B cell (primary cell): ENCODE results near the gene OR1B1. TPM values are rescaled to one million over a fixed set of nuclear protein-coding genes. Genes with fewer than 3 reads are reported as not detected.

Experiments
- ATAC-seq: fragments of 200-7000 bp; cut with Tn5 transposase; one replicate; pipeline ENCODE4 v1.10.0; 2021; ENCODE audit warnings: low read depth, mild to moderate bottlenecking, moderate number of reproducible peaks, moderate library complexity
- CTCF ChIA-PET: fragments of 350-600 bp; sonication (Branson Sonifier 250); formaldehyde crosslinking; loops from one replicate; lab custom pipeline; 2021; ENCODE audit warnings: antibody characterized with exemption, inconsistent platforms; lab: Charles Lee
- POLR2A ChIA-PET: fragments of 350-600 bp; sonication (Branson Sonifier 250); formaldehyde crosslinking; loops from one replicate; lab custom pipeline; 2021; ENCODE audit warnings: antibody characterized with exemption; lab: Charles Lee
- DNase-seq: peaks from one replicate; pipeline ENCODE4 v3.0.0; 2013
- H2AFZ ChIP-seq: 2 replicates; pipeline ENCODE4 v1.6.1; 2012; ENCODE audit warnings: mild to moderate bottlenecking, low read depth, low read length; ENCODE audit not compliant: insufficient read depth, poor library complexity, severe bottlenecking
- H3K27ac ChIP-seq, 2 donors: 1 replicate in 1 of 2; 2 replicates in 1 of 2; pipeline ENCODE4 v1.5.1; 2012 to 2013; ENCODE audit warnings: low read length in 2 of 2, mild to moderate bottlenecking in 2 of 2, moderate library complexity in 1 of 2
- H3K27me3 ChIP-seq, 4 experiments: fragments of 200-600 bp in 1 of 4; sonication (generic) in 1 of 4; replicated peaks in 1 of 4; 1 replicate in 2 of 4; 2 replicates in 2 of 4; pipeline versions ENCODE4 v1.6.1 to v1.7.0; 2013 to 2016; ENCODE audit warnings: low read length in 3 of 4, mild to moderate bottlenecking in 2 of 4, mixed read lengths in 1 of 4, moderate library complexity in 1 of 4; ENCODE audit not compliant: insufficient read depth in 4 of 4, control insufficient read depth in 3 of 4; ENCODE audit errors: control extremely low read depth in 1 of 4
- H3K36me3 ChIP-seq, 2 experiments: replicated peaks in 1 of 2; 1 replicate in 1 of 2; 2 replicates in 1 of 2; pipeline versions ENCODE4 v1.6.1 to v1.7.1; 2013; ENCODE audit warnings: low read length in 1 of 2; ENCODE audit not compliant: insufficient read depth in 2 of 2, control insufficient read depth in 1 of 2; ENCODE audit errors: control extremely low read depth in 1 of 2, extremely low read depth in 1 of 2
- H3K4me1 ChIP-seq, 2 donors: fragments of 200-600 bp in 1 of 2; sonication (generic) in 1 of 2; 1 replicate in 1 of 2; 2 replicates in 1 of 2; pipeline versions ENCODE4 v1.5.1 to v1.6.1; 2013 to 2017; ENCODE audit warnings: low read length in 2 of 2; ENCODE audit not compliant: control insufficient read depth in 2 of 2, insufficient read depth in 2 of 2
- H3K4me2 ChIP-seq: replicated peaks from 2 replicates; pipeline ENCODE3; 2012; ENCODE audit warnings: mild to moderate bottlenecking, low read depth, low read length; ENCODE audit not compliant: poor library complexity, severe bottlenecking
- H3K4me3 ChIP-seq, 5 experiments: fragments of 200-600 bp in 1 of 5; sonication (generic) in 1 of 5; 1 replicate in 3 of 5; 2 replicates in 2 of 5; pipeline versions ENCODE4 v1.5.1 to v1.7.0; 2011 to 2016; ENCODE audit warnings: low read length in 4 of 5, mild to moderate bottlenecking in 4 of 5, low read depth in 2 of 5, control low read depth in 1 of 5, moderate library complexity in 1 of 5; ENCODE audit not compliant: insufficient read depth in 1 of 5; ENCODE audit errors: control extremely low read depth in 1 of 5, extremely low read depth in 1 of 5
- H3K79me2 ChIP-seq: fragments of 200-600 bp; sonication (generic); one replicate; pipeline ENCODE4 v1.6.0; 2016; ENCODE audit warnings: low read length; ENCODE audit not compliant: control insufficient read depth, insufficient read depth
- H3K9ac ChIP-seq: fragments of 200-600 bp; sonication (generic); 2 replicates; pipeline ENCODE4 v1.6.1; 2017; ENCODE audit warnings: mild to moderate bottlenecking, low read length, moderate library complexity
- H3K9me3 ChIP-seq, 3 donors: one replicate each; pipeline versions ENCODE4 v1.6.1 to v1.7.1; 2013; ENCODE audit warnings: low read length in 2 of 3; ENCODE audit not compliant: control insufficient read depth in 2 of 3, insufficient read depth in 1 of 3; ENCODE audit errors: control extremely low read depth in 1 of 3
- H4K20me1 ChIP-seq: 2 replicates; pipeline ENCODE4 v1.6.0; 2012; ENCODE audit warnings: mild to moderate bottlenecking, low read length; ENCODE audit not compliant: insufficient read depth, control insufficient read depth, poor library complexity, severe bottlenecking
- H3K27ac Mint-ChIP-seq: one replicate; pipeline ENCODE4 v1.8.0; 2021; ENCODE audit warnings: mixed read lengths
- H3K27me3 Mint-ChIP-seq: one replicate; pipeline ENCODE4 v1.8.0; 2021; ENCODE audit warnings: mixed read lengths
- H3K4me1 Mint-ChIP-seq: one replicate; pipeline ENCODE4 v1.8.0; 2021; ENCODE audit warnings: mixed read lengths
- H3K4me3 Mint-ChIP-seq: one replicate; pipeline ENCODE4 v1.8.0; 2021; ENCODE audit warnings: mixed read lengths
- H3K9me3 Mint-ChIP-seq: one replicate; pipeline ENCODE4 v1.8.0; 2022; ENCODE audit warnings: mixed read lengths; ENCODE audit not compliant: insufficient read depth
- CTCF ChIP-seq: fragments of 200-600 bp; IDR thresholded peaks from one replicate; pipeline ENCODE4 v1.8.0; 2022; ENCODE audit warnings: antibody characterized with exemption, mild to moderate bottlenecking
- EZH2 ChIP-seq: IDR thresholded peaks from 2 replicates; pipeline ENCODE4 v1.6.1; 2012; ENCODE audit warnings: borderline replicate concordance, low read depth, mild to moderate bottlenecking, moderate library complexity, low read length; ENCODE audit not compliant: insufficient read depth, poor library complexity, severe bottlenecking
- WGBS: methylation state at CpG from one replicate; pipeline ENCODE4 v1.1.5; 2013; ENCODE audit warnings: missing lambda C conversion rate; ENCODE audit not compliant: insufficient coverage; 5-methylcytosine and 5-hydroxymethylcytosine counted together
- intact Hi-C: fragments of 100-400 bp; cut with micrococcal nuclease; formaldehyde crosslinking; loops from one replicate; pipeline ENCODE4 v1.10.0; 2022
- polyA plus RNA-seq: library from polyadenylated mRNA; depleted of rRNA; stranded (reverse); fragments of >200 nt; gene quantifications from 2 replicates; pipeline ENCODE4 v1.2.3, GENCODE V29; 2012
- total RNA-seq, 2 donors: library from RNA; stranded (reverse); fragments of 120-200 nt in 1 of 2; gene quantifications; 1 replicate in 1 of 2; 2 replicates in 1 of 2; pipeline versions ENCODE4 v1.2.3 to v1.2.4, GENCODE V29; 2013 to 2022

Gene OR1B1
- total and polyA plus RNA-seq, 2 donors (not counting 1 experiment from before 2014, with no cell fraction given), result not detected

- Mint-ChIP-seq H3K4me3 (no peak within 1 kb of the TSS), H3K27me3 (peaks cover 28% of the 10 kb centered on the region), H3K4me1 (no peaks in the 10 kb centered on the region), H3K27ac (no peak within 1 kb of the TSS), H3K9me3 (no peaks in the 10 kb centered on the region)
- TF ChIP-seq EZH2 (no peak), CTCF (no peak)
- 50% methylated on average over 2 of the region's 2 CpGs for whole genome bisulfite sequencing
- no peak within 1 kb of the TSS for H3K27ac ChIP-seq
- H3K9me3 ChIP-seq, result peaks cover 0 to 4% (median under 1%) of the 10 kb centered on the region in 3 donors
- DNase-seq (no peak), ATAC-seq (no peak)
- H2AFZ ChIP-seq, result no peak within 1 kb of the TSS
- H4K20me1 ChIP-seq, result no peaks in the 10 kb centered on the region
- no peak within 1 kb of the TSS for H3K4me2 ChIP-seq
- H3K27me3 ChIP-seq, result peaks cover 0 to 3% (median 0%) of the 10 kb centered on the region in 4 experiments
- no peak within 1 kb of the TSS for H3K4me3 ChIP-seq
- CTCF ChIA-PET, result no interaction called here
- no peaks in the 10 kb centered on the region for H3K4me1 ChIP-seq
- H3K36me3 ChIP-seq, result no peaks in the 10 kb centered on the region
- H3K79me2 ChIP-seq, result no peaks in the 10 kb centered on the region
- POLR2A ChIA-PET, result no interaction called here
- intact Hi-C loops, result no loop called here
- no peak within 1 kb of the TSS for H3K9ac ChIP-seq
These were observed 4.0 kb upstream of the OR1B1 start, which contains the start of gene OR1L1 for GRCh38 chr9:122661416-122661815. Gene OR1L1 (plus strand): TSS chr9:122661716. CDS start chr9:122661716, 0 bp downstream.

- H3K79me2 ChIP-seq, result no peaks in the 10 kb centered on the region
- H3K27ac Mint-ChIP-seq, result no peak overlapping the region
- no peaks in the 10 kb centered on the region for H3K9me3 ChIP-seq
- no peak overlapping the region for H3K9ac ChIP-seq
- no peaks in the 10 kb centered on the region for H3K27me3 ChIP-seq
- no peak overlapping the region for H2AFZ ChIP-seq
- no peaks in the 10 kb centered on the region for H3K4me1 ChIP-seq
- H3K4me3 ChIP-seq, result no peak overlapping the region
- ATAC-seq (no peak), DNase-seq (no peak)
- no peak for TF ChIP-seq EZH2
- no peak for TF ChIP-seq CTCF
- peaks cover 19% of the 10 kb centered on the region for H3K27me3 Mint-ChIP-seq
- intact Hi-C loops, result no loop called here
- CTCF ChIA-PET, result no interaction called here
- no peaks in the 10 kb centered on the region for H3K4me1 Mint-ChIP-seq
- no peaks in the 10 kb centered on the region for H3K9me3 Mint-ChIP-seq
- no peak overlapping the region for H3K4me3 Mint-ChIP-seq
- H3K27ac ChIP-seq, result no peak overlapping the region
- no peaks in the 10 kb centered on the region for H3K36me3 ChIP-seq
- H3K4me2 ChIP-seq, result no peak overlapping the region
- POLR2A ChIA-PET, result no interaction called here
- 42% methylated on average over 1 of the region's 1 CpG for whole genome bisulfite sequencing
- H4K20me1 ChIP-seq, result no peaks in the 10 kb centered on the region
These were observed 1.0 kb downstream of the OR1B1 start for GRCh38 chr9:122656378-122656777.
